ENCODE measurements around the gene FADS1. TPM values are rescaled to one million over a fixed set of nuclear protein-coding genes. Genes with fewer than 3 reads are reported as not detected.

FADS1 gene
- total RNA-seq, 1 experiment from 2014 or later, result 105 TPM

- TF ChIP-seq ARID4B (CRISPR knock-in tag; IDR thresholded peaks at IDR 0.05; ENCODE audit: borderline replicate concordance), result no peak
- TF ChIP-seq OVOL2 (CRISPR knock-in tag; IDR thresholded peaks at IDR 0.05; ENCODE audit: borderline replicate concordance), result no peak
- TF ChIP-seq NFATC4 (CRISPR knock-in tag; IDR thresholded peaks at IDR 0.05), result no peak
- no peak for TF ChIP-seq NR1H2 (CRISPR knock-in tag; IDR thresholded peaks at IDR 0.05)
- TF ChIP-seq, protein P1, sequence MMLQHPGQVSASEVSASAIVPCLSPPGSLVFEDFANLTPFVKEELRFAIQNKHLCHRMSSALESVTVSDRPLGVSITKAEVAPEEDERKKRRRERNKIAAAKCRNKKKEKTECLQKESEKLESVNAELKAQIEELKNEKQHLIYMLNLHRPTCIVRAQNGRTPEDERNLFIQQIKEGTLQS (CRISPR knock-in tag; conservative IDR thresholded peaks at IDR 0.05), result no peak
- no peak for TF ChIP-seq ZNF219 (CRISPR knock-in tag; IDR thresholded peaks at IDR 0.05; ENCODE audit: borderline replicate concordance)
- TF ChIP-seq ESRRA (CRISPR knock-in tag; IDR thresholded peaks at IDR 0.05; ENCODE audit: borderline replicate concordance), result no peak
- TF ChIP-seq CBFB (CRISPR knock-in tag; IDR thresholded peaks at IDR 0.05; ENCODE audit: low read depth), result no peak
- TF ChIP-seq MYBL2 (CRISPR knock-in tag; IDR thresholded peaks at IDR 0.05), result no peak
Observed at GRCh38 chr11:61829806-61830205, 13.0 kb upstream of the FADS1 start (continued).

GRCh38 chr11:61828629-61829407 lies 12.0 kb upstream of the FADS1 start:
- DNase-seq (ENCODE audit: low spot score) (peak; percentile 64), ATAC-seq (peak; percentile 17)
- peak overlapping the region; percentile 85 for H3K4me3 Mint-ChIP-seq
- POLR2A ChIA-PET, result interaction anchor here (1.3 to 6.5 kb wide), 3 partner anchors 13 to 37 kb away, joined by 3 to 66 read pairs (median 5); partner anchors contain the start of genes FADS1, FEN1 and TMEM258
- no peaks in the 10 kb centered on the region for H3K27me3 Mint-ChIP-seq (ENCODE audit: low read depth)
- peaks cover 59% of the 10 kb centered on the region for H3K4me1 Mint-ChIP-seq
- H3K27ac Mint-ChIP-seq, result peak overlapping the region; percentile 90
- no peaks in the 10 kb centered on the region for H3K9me3 Mint-ChIP-seq
- CTCF ChIA-PET, result interaction anchor here (0.6 to 4.7 kb wide), 11 partner anchors 11 to 262 kb away, joined by 3 to 40 read pairs (median 3); partner anchors contain the start of gene FADS1
- H3K36me3 Mint-ChIP-seq, result 0 out of 2 replicates have a peak, but pooled peaks cover 3% of the 10 kb centered on the region
- TF ChIP-seq FOXJ3 (CRISPR knock-in tag; IDR thresholded peaks at IDR 0.05; ENCODE audit: borderline replicate concordance) (no peak), ZNF425 (CRISPR knock-in tag; conservative IDR thresholded peaks at IDR 0.05) (no peak), NFATC4 (CRISPR knock-in tag; IDR thresholded peaks at IDR 0.05) (no peak), IRF1 (CRISPR knock-in tag; IDR thresholded peaks at IDR 0.05) (0 out of 2 replicates have a peak, but pooled peaks have one; percentile 19), ATF6 (CRISPR knock-in tag; IDR thresholded peaks at IDR 0.05) (no peak), SMAD4 (CRISPR knock-in tag; IDR thresholded peaks at IDR 0.05) (no peak), CREM (CRISPR knock-in tag; IDR thresholded peaks at IDR 0.05) (no peak), MLX (CRISPR knock-in tag; IDR thresholded peaks at IDR 0.05) (no peak), ZBTB21 (CRISPR knock-in tag; IDR thresholded peaks at IDR 0.05; ENCODE audit: borderline replicate concordance) (peak; percentile 68; the same call in 1 of the 2 replicates), ZNF121 (CRISPR knock-in tag; IDR thresholded peaks at IDR 0.05) (0 out of 2 replicates have a peak, but pooled peaks have one; percentile 10), ELF4 (CRISPR knock-in tag; IDR thresholded peaks at IDR 0.05; ENCODE audit: low read depth) (no peak), ATF1 (CRISPR knock-in tag; IDR thresholded peaks at IDR 0.05) (0 out of 2 replicates have a peak, but pooled peaks have one; percentile 52), TCF7 (CRISPR knock-in tag; IDR thresholded peaks at IDR 0.05; ENCODE audit: low read depth) (no peak), NFE2L1 (CRISPR knock-in tag; IDR thresholded peaks at IDR 0.05) (no peak), RELA (CRISPR knock-in tag; IDR thresholded peaks at IDR 0.05; ENCODE audit: borderline replicate concordance) (no peak)
- TF ChIP-seq, protein P2, sequence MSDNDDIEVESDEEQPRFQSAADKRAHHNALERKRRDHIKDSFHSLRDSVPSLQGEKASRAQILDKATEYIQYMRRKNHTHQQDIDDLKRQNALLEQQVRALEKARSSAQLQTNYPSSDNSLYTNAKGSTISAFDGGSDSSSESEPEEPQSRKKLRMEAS (CRISPR knock-in tag; IDR thresholded peaks at IDR 0.05), result no peak; the same call in none of the 2 replicates
